ENCODE data around the gene EIPR1.

GRCh38 chr2:3209258-3209657 is 168.4 kb downstream of the EIPR1 start:
- TF ChIP-seq CTCF (IDR thresholded peaks at IDR 0.05) (no peak), EP300 (IDR thresholded peaks at IDR 0.05) (no peak)
